H1 (cell line): ENCODE results near the gene CLRN1. TPM values are rescaled to one million over a fixed set of nuclear protein-coding genes. Genes with fewer than 3 reads are reported as not detected.

ENCODE experiments used
- CTCF ChIA-PET: fragments of 300-600 bp; sonication (Branson Sonifier 250); formaldehyde crosslinking; loops from one replicate; lab custom pipeline; 2021; ENCODE audit not compliant: partially characterized antibody; lab: Charles Lee
- POLR2A ChIA-PET: fragments of 300-600 bp; sonication (Branson Sonifier 250); formaldehyde crosslinking; loops from one replicate; lab custom pipeline; 2021; ENCODE audit warnings: inconsistent platforms; ENCODE audit not compliant: partially characterized antibody; lab: Charles Lee
- DNase-seq, 2 experiments: peaks; one replicate each; pipeline versions ENCODE4 v3.0.0 to v3.0.0-alpha.2; 2010 to 2022; ENCODE audit warnings: low spot score in 2 of 2, low read depth in 1 of 2, mixed read lengths in 1 of 2
- FAIRE-seq: peaks from 2 replicates; lab custom pipeline; 2011; peaks lifted over from hg19 to GRCh38; lab: Jason Lieb, UNC
- H2AFZ ChIP-seq: 2 replicates; pipeline ENCODE4 v1.8.1; 2012; ENCODE audit warnings: low read length, inconsistent platforms
- H2AK5ac ChIP-seq: 2 replicates; pipeline ENCODE4 v1.6.1; 2013; ENCODE audit warnings: low read depth, low read length
- H2BK120ac ChIP-seq: replicated peaks from 2 replicates; pipeline ENCODE3; 2013; ENCODE audit warnings: low read depth, low read length, inconsistent platforms
- H2BK12ac ChIP-seq: 2 replicates; pipeline ENCODE4 v1.6.1; 2013; ENCODE audit warnings: low read depth, low read length
- H2BK15ac ChIP-seq: 2 replicates; pipeline ENCODE4 v1.6.1; 2013; ENCODE audit warnings: low read length
- H2BK20ac ChIP-seq: 2 replicates; pipeline ENCODE4 v1.6.1; 2013; ENCODE audit warnings: low read length
- H2BK5ac ChIP-seq: 2 replicates; pipeline ENCODE4 v1.6.1; 2013; ENCODE audit warnings: low read depth, low read length
- H3K14ac ChIP-seq: 2 replicates; pipeline ENCODE4 v1.6.1; 2013; ENCODE audit warnings: inconsistent platforms; ENCODE audit not compliant: insufficient read length
- H3K18ac ChIP-seq: 2 replicates; pipeline ENCODE4 v1.6.1; 2013; ENCODE audit warnings: low read length; ENCODE audit errors: extremely low read depth
- H3K23ac ChIP-seq: 2 replicates; pipeline ENCODE4 v1.6.1; 2013; ENCODE audit warnings: inconsistent platforms; ENCODE audit not compliant: insufficient read length
- H3K23me2 ChIP-seq: 2 replicates; pipeline ENCODE4 v1.6.1; 2013; ENCODE audit warnings: low read depth, low read length
- H3K27ac ChIP-seq: 2 replicates; pipeline ENCODE4 v1.6.1; 2011; ENCODE audit warnings: low read depth, low read length, inconsistent platforms
- H3K27me3 ChIP-seq, 4 experiments: replicated peaks in 1 of 4; 1 replicate in 1 of 4; 2 replicates in 3 of 4; pipeline versions ENCODE4 v1.6.1 to v1.8.1; 2011 to 2013; ENCODE audit warnings: low read length in 3 of 4, mild to moderate bottlenecking in 3 of 4, inconsistent platforms in 2 of 4, mixed read lengths in 2 of 4, moderate library complexity in 1 of 4; ENCODE audit not compliant: control insufficient read depth in 3 of 4, insufficient read depth in 3 of 4; ENCODE audit errors: extremely low read depth in 1 of 4
- H3K36me3 ChIP-seq, 4 experiments: 2 replicates each; pipeline versions ENCODE4 v1.6.1 to v1.8.1; 2011 to 2013; ENCODE audit warnings: mild to moderate bottlenecking in 4 of 4, low read length in 3 of 4, moderate library complexity in 2 of 4, control low read depth in 1 of 4, inconsistent platforms in 1 of 4; ENCODE audit not compliant: insufficient read depth in 4 of 4, control insufficient read depth in 2 of 4
- H3K4ac ChIP-seq: replicated peaks from 2 replicates; pipeline ENCODE3; 2013; ENCODE audit warnings: low read length, low read depth, mixed read lengths, inconsistent platforms; ENCODE audit not compliant: insufficient read length
- H3K4me1 ChIP-seq, 4 experiments: replicated peaks in 1 of 4; 1 replicate in 1 of 4; 2 replicates in 3 of 4; pipeline versions ENCODE4 v1.6.1 to v1.8.1; 2011 to 2013; ENCODE audit warnings: low read length in 3 of 4, inconsistent platforms in 2 of 4, mixed read lengths in 1 of 4; ENCODE audit not compliant: insufficient read depth in 4 of 4, control insufficient read depth in 3 of 4
- H3K4me2 ChIP-seq, 2 experiments: 2 replicates each; pipeline versions ENCODE4 v1.6.1 to v1.8.1; 2011 to 2013; ENCODE audit warnings: low read depth in 2 of 2, low read length in 2 of 2, control low read depth in 1 of 2, inconsistent platforms in 1 of 2, mild to moderate bottlenecking in 1 of 2; ENCODE audit not compliant: insufficient read depth in 1 of 2
- H3K4me3 ChIP-seq, 4 experiments: fragments of 200-600, 300-600 bp in 1 of 4; sonication (generic), shearing (Covaris generic), sonication (Bioruptor Twin) in 1 of 4; 2 replicates each; pipeline versions ENCODE4 v1.5.1 to v1.8.1; 2011 to 2016; ENCODE audit warnings: low read length in 4 of 4, low read depth in 3 of 4, control low read depth in 2 of 4, inconsistent platforms in 2 of 4, mild to moderate bottlenecking in 2 of 4, mixed read lengths in 1 of 4, moderate library complexity in 1 of 4; ENCODE audit not compliant: insufficient read depth in 2 of 4; ENCODE audit errors: extremely low read depth in 1 of 4
- H3K56ac ChIP-seq: replicated peaks from 2 replicates; pipeline ENCODE3; 2013; ENCODE audit warnings: low read depth, mild to moderate bottlenecking, mixed read lengths, low read length, inconsistent platforms; ENCODE audit not compliant: insufficient read length
- H3K79me1 ChIP-seq: 2 replicates; pipeline ENCODE4 v1.6.1; 2013; ENCODE audit warnings: low read depth, low read length, control low read depth
- H3K79me2 ChIP-seq, 2 experiments: 2 replicates each; pipeline versions ENCODE4 v1.6.1 to v1.8.1; 2012 to 2013; ENCODE audit warnings: low read length in 2 of 2, mild to moderate bottlenecking in 2 of 2, inconsistent platforms in 1 of 2; ENCODE audit not compliant: insufficient read depth in 2 of 2, control insufficient read depth in 1 of 2
- H3K9ac ChIP-seq, 4 experiments: replicated peaks in 1 of 4; 1 replicate in 1 of 4; 2 replicates in 3 of 4; pipeline versions ENCODE4 v1.6.1 to v1.8.1; 2011 to 2013; ENCODE audit warnings: low read depth in 3 of 4, low read length in 3 of 4, control low read depth in 2 of 4, mild to moderate bottlenecking in 2 of 4, moderate library complexity in 2 of 4, inconsistent platforms in 1 of 4; ENCODE audit errors: extremely low read depth in 1 of 4
- H3K9me3 ChIP-seq, 2 experiments: 2 replicates each; pipeline versions ENCODE4 v1.6.1 to v1.8.1; 2012 to 2013; ENCODE audit warnings: mild to moderate bottlenecking in 2 of 2, moderate library complexity in 2 of 2, control low read depth in 1 of 2, inconsistent platforms in 1 of 2, low read depth in 1 of 2, low read length in 1 of 2, mixed read lengths in 1 of 2; ENCODE audit not compliant: insufficient read depth in 2 of 2
- H4K20me1 ChIP-seq, 2 experiments: replicated peaks in 1 of 2; 2 replicates each; pipeline versions ENCODE3 to v1.8.1; 2011 to 2013; ENCODE audit warnings: inconsistent platforms in 2 of 2, low read length in 2 of 2, mild to moderate bottlenecking in 1 of 2; ENCODE audit not compliant: insufficient read depth in 2 of 2, control insufficient read depth in 1 of 2
- H4K5ac ChIP-seq: 2 replicates; pipeline ENCODE4 v1.6.1; 2013; ENCODE audit warnings: low read length, low read depth, mixed read lengths, inconsistent platforms; ENCODE audit not compliant: insufficient read length
- H4K8ac ChIP-seq: 2 replicates; pipeline ENCODE4 v1.8.0; 2013; ENCODE audit warnings: mild to moderate bottlenecking, moderate library complexity, low read length, inconsistent platforms; ENCODE audit not compliant: insufficient read depth; ENCODE audit errors: extremely low read depth
- H4K91ac ChIP-seq: replicated peaks from 2 replicates; pipeline ENCODE3; 2013; ENCODE audit warnings: low read length, mixed read lengths, inconsistent platforms; ENCODE audit not compliant: insufficient read length
- RAD21 ChIP-seq, 2 experiments: IDR thresholded peaks in 1 of 2; conservative IDR thresholded peaks in 1 of 2; 2 replicates each; pipeline ENCODE4 v1.6.1; 2011; ENCODE audit warnings: low read depth in 2 of 2, low read length in 2 of 2, improper control_type of control experiment in 1 of 2, inconsistent platforms in 1 of 2, mild to moderate bottlenecking in 1 of 2, moderate library complexity in 1 of 2
- SIRT6 ChIP-seq: IDR thresholded peaks from one replicate; pipeline ENCODE4 v1.7.1; 2012; ENCODE audit warnings: low read length, inconsistent platforms
- TAF7 ChIP-seq: optimal IDR thresholded peaks from 2 replicates; pipeline ENCODE3; 2011; ENCODE audit warnings: low read depth, mild to moderate bottlenecking, inconsistent platforms, low read length, moderate library complexity, borderline replicate concordance
- WGBS, 2 experiments: shearing (Covaris generic) in 1 of 2; methylation state at CpG; one replicate each; pipeline versions ENCODE4 v1.1.6 to v1.1.7; 2013 to 2015; ENCODE audit warnings: low lambda C conversion rate in 2 of 2, mixed read lengths in 2 of 2, inconsistent platforms in 1 of 2, low coverage in 1 of 2, missing lambda C conversion rate in 1 of 2; ENCODE audit not compliant: insufficient replicate concordance in 2 of 2, insufficient coverage in 1 of 2, insufficient read length in 1 of 2; ENCODE audit errors: extremely low coverage in 1 of 2, missing lambda C conversion rate in 1 of 2; 5-methylcytosine and 5-hydroxymethylcytosine counted together
- polyA plus RNA-seq, 7 experiments: library from polyadenylated mRNA; depleted of rRNA in 3 of 7; stranded (reverse) in 5 of 7; unstranded in 2 of 7; fragments of >200 nt in 5 of 7; fragments of 200-250 nt in 2 of 7; gene quantifications; 1 replicate in 5 of 7; 2 replicates in 1 of 7; 4 replicates in 1 of 7; pipeline versions ENCODE4 v1.2.1 to v1.2.3, GENCODE V29; 2011 to 2013; ENCODE audit warnings: missing spikeins in 2 of 7, mixed read lengths in 2 of 7
- total RNA-seq: library from RNA; stranded (reverse); fragmentation: NEBNext Ultra II Directional; extraction: Animal tissue kit (Norgen Biotek cat#: 25700); gene quantifications from 2 replicates; pipeline ENCODE4 v1.2.1, GENCODE V29; 2021

CLRN1 gene
- total and polyA plus RNA-seq, 2 of the 8 experiments (the other 6 are each of a cell fraction or from before 2014, with no cell fraction given): 0.20 to 0.35 TPM

- Histone ChIP-seq H3K79me1 (no peaks in the 10 kb centered on the region), H4K5ac (no peak overlapping the region), H3K4me1 (no peaks in the 10 kb centered on the region), H3K23ac (no peak overlapping the region), H2BK12ac (no peak overlapping the region), H3K27ac (no peak overlapping the region), H2BK15ac (no peak overlapping the region), H2BK5ac (no peak overlapping the region), H2AFZ (no peak overlapping the region), H3K27me3 (no peaks in the 10 kb centered on the region), H3K4ac (no peak overlapping the region), H4K91ac (no peak overlapping the region), H2BK20ac (no peak overlapping the region), H3K9ac (no peak overlapping the region), H3K4me2 (no peak overlapping the region), H3K9me3 (no peaks in the 10 kb centered on the region; a peak in 1 of 4 replicates), H3K23me2 (no peaks in the 10 kb centered on the region), H3K79me2 (no peaks in the 10 kb centered on the region), H3K14ac (no peak overlapping the region), H3K56ac (no peak overlapping the region), H2AK5ac (no peak overlapping the region), H3K4me3 (no peak overlapping the region), H3K36me3 (no peaks in the 10 kb centered on the region), H3K18ac (no peak overlapping the region), H4K20me1 (no peaks in the 10 kb centered on the region), H4K8ac (no peak overlapping the region), H2BK120ac (no peak overlapping the region)
- DNase-seq: no peak
- FAIRE-seq: no peak
- ChIA-PET CTCF (interaction anchor here (0.6 to 2.1 kb wide), 13 partner anchors 9 to 294 kb away, joined by 3 to 6 read pairs (median 3); no protein-coding TSS in a partner anchor), POLR2A (interaction anchor here (1.1 to 1.5 kb wide), 2 partner anchors 9 to 102 kb away, joined by 3 read pairs; no protein-coding TSS in a partner anchor)
- TF ChIP-seq TAF7 (no peak), SIRT6 (no peak), RAD21 (IDR thresholded peaks at IDR 0.05 in 1 of 2, conservative IDR thresholded peaks at IDR 0.05 in 1 of 2; ENCODE audit: low read depth in 2 of 2, low read length in 2 of 2) (peak; percentile 13 to 24; a peak in 1 of 4 replicates)
- 80% methylated on average over 6 of the region's 6 CpGs; no CpG with 5 or more reads in 1 of the 2 experiments for WGBS, 2 experiments
Observed at GRCh38 chr3:150889106-150889505, 83.4 kb downstream of the CLRN1 start.
